Astrocyte of the spinal cord (primary cell): ENCODE measurements around the gene PLS3.
"Not testable (repeated sequence)": the region's sequence is repeated elsewhere in the genome, so short reads cannot be mapped to it uniquely, and the experiment has no call there.

Source experiments
- DNase-seq: peaks from one replicate; pipeline ENCODE4 v3.0.0; 2011; ENCODE audit warnings: low read depth, low spot score
- H3K4me3 ChIP-seq: 2 replicates; pipeline ENCODE4 v1.5.1; 2011; ENCODE audit warnings: low read depth, mild to moderate bottlenecking, low read length, moderate library complexity
- CTCF ChIP-seq: IDR thresholded peaks from 2 replicates; pipeline ENCODE4 v1.5.1; 2012; ENCODE audit warnings: low read depth, mild to moderate bottlenecking, low read length, inconsistent platforms
- in situ Hi-C: cut with HindIII; loops from 2 replicates; pipeline ENCODE4 v1.10.0; 2017; ENCODE audit warnings: low sequenced_read_pairs

The PLS3 gene

GRCh38 chrX:115533485-115533884 is 27.5 kb upstream of the PLS3 start:
- in situ Hi-C loops = no loop called here
- H3K4me3 ChIP-seq = no peak overlapping the region
- no peak for TF ChIP-seq CTCF
- peak; percentile 7 for DNase-seq

- no peak overlapping the region for H3K4me3 ChIP-seq
- no peak for TF ChIP-seq CTCF
- in situ Hi-C loops = no loop called here
- DNase-seq = no peak
These were observed 26.6 kb upstream of the PLS3 start for GRCh38 chrX:115534383-115534782.

- TF ChIP-seq CTCF = no peak
- in situ Hi-C loops = no loop called here
- no peak overlapping the region for H3K4me3 ChIP-seq
- DNase-seq = no peak
These were observed 25.6 kb upstream of the PLS3 start for GRCh38 chrX:115535421-115535820.

GRCh38 chrX:115535844-115536243 is 25.1 kb upstream of the PLS3 start:
- no peak for TF ChIP-seq CTCF
- in situ Hi-C loops = no loop called here
- no peak for DNase-seq

DNA sequence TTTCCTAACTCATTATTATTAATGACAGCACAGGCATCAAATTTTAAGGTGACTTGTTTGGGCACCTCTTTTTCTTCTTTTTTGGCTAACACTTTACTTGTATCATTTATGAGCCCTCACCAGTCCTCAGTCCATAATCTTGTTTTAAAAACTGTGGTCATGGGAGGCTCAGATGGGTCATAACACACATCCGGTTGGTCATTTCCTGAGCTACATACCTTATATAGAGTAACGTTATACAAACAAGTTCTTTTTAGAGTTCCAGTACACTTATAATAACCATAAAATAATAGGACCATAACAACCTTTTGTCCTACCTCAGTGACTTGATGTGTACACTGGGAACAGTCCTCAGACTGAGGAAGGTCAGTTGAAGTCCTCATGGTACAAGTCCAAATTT is 21.1 kb upstream of the PLS3 start:
- in situ Hi-C loops = no loop called here
- TF ChIP-seq CTCF = no peak
- no peak overlapping the region for H3K4me3 ChIP-seq
- no peak for DNase-seq

More at GRCh38 chrX:115535844-115536243, 25.1 kb upstream of the PLS3 start:
- no peak overlapping the region for H3K4me3 ChIP-seq

- H3K4me3 ChIP-seq, DNase-seq, in situ Hi-C loops: not testable (repeated sequence)
These were observed 19.9 kb upstream of the PLS3 start for GRCh38 chrX:115541045-115541444.

DNA sequence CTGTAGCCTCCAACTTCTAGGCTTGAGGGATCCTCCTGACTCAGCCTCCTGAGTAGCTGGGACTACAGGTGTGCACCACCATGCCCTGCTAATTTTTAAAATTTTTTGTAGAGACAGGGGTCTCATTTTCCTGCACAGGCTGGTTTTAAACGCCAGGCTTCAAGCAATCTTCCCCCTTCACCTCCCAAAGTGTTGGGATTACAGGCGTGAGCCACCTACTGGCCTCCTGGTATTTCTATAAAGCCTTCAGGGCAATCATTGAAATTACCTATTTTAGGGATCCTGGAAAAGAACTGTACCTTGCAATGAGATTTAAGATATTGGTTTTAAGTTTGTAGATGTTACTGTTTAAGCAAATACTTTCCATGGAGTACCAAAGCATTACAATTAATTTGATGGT is 13.5 kb upstream of the PLS3 start:
- DNase-seq = no peak
- in situ Hi-C loops = no loop called here
- H3K4me3 ChIP-seq = no peak overlapping the region
- peak; percentile 22 for TF ChIP-seq CTCF
